Activated CD8-positive, alpha-beta memory T cell treated with anti-CD3 and anti-CD28 coated beads for 4 hours (primary cell): ENCODE data around the gene IRGQ.
A peak's percentile ranks its signal among the peaks of the same experiment; 100 is the strongest.
"Not testable (repeated sequence)": the region's sequence is repeated elsewhere in the genome, so short reads cannot be mapped to it uniquely, and the experiment has no call there.

ENCODE experiments used
- DNase-seq, 2 donors: peaks; one replicate each; pipeline ENCODE4 v3.0.0-alpha.2; 2020; ENCODE audit warnings: low read depth in 2 of 2

The IRGQ gene

DNA sequence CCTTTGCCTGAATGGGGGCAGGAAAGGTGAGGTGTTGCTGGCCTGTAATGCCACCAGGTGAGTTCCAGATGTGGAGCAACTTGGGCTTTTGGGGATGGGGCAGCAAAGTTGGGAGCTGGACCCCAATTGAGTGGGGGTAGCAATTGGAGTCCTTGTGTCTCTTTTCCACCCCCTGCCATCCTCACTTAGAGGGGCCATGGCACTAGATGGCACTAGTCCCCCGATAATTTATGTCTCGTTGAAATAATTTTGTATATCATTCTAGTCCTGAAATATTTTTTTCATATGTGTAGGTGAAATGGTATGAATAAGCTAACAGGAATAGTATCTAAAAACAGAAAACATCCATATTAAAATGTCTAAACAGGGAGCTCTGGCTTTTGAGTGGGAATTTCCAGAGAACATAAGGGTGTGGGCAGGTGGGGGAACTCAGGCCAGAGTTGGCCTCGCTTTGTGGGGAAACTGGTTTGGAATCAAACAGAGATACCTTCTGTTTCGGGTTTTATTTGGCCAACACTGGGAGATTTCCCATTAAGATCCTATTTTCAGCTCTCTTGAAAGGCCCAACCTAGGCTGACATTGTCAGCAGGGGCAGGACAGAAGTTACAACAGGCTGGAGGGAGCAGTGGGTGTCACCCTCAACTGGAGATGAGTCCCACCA lies 3.8 kb upstream of the IRGQ start:
- no peak for DNase-seq

GRCh38 chr19:43598445-43599240 lies 2.7 kb upstream of the IRGQ start:
- no peak for DNase-seq

DNA sequence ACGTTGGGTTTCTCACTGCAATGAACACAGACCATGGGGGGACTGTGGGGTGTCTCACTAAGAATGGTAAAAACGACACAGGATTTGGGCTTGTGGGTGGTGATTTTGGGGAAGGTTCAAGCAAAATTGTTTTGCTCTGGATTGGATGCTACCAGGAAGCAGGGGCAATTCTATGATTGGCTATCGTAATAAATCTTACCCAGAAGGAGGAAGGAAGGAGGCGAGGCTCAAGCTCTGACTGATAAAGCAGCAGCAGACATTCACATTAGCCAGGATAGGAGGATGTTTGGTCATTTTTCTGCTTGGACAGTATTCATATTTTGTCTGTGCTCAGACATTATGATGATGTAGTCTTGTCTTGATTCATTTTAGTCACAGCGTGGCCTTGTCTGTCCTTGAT lies 1.9 kb upstream of the IRGQ start:
- DNase-seq = no peak

GRCh38 chr19:43596842-43597461 lies 1.0 kb upstream of the IRGQ start:
- DNase-seq = no peak

DNA sequence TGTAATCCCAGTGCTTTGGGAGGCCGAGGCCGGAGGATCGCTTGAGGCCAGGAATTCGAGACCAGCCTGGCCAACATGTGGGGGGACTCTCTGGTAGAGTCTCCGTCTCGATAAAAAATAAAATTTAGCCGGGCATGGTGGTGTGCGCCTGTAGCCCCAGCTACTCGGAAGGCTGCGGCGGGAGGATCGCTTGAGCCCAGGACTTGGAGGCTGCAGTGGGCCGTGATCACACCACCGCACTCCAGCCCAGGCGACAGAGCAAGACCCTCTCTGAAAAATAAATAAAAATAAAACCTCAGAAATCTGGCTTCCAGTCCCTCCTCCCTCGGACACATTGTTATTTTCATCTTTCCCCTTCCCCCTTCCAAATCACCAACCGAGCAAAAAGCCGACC lies 332 bp downstream of the IRGQ start:
- DNase-seq = no peak

GRCh38 chr19:43594710-43595604 lies 977 bp downstream of the IRGQ start:
- DNase-seq = peak in 1 of 2 donors; percentile 38

GRCh38 chr19:43594081-43594697 lies 1.7 kb downstream of the IRGQ start:
- DNase-seq = no peak

DNA sequence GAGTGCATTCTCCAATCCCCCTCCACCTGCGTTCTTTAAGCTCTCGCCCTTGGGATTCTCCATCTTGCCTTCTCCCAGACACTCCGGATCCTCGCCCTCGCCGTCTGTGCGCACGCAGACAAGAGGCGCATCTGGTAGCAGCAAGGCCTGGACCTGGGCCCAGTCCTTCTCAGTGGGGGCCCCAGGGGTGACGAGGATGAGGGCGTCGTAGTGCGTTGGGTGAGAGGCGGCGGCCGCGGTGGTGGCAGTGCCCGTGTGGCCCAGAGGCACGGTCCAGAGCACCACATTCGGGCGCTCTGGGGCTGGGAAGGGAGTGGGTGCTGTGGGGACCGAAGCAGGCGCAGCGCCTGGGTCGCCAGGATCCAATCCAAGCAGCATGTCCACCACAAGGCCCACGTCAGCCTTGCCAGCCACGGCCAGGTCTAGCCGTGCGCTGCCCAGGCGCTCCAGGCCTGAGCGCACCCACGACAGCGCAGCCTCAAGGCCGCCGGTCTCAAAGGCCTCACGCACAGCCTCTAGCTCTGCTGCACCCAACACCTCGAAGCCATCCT lies 3.1 kb downstream of the IRGQ start:
- no peak for DNase-seq

DNA sequence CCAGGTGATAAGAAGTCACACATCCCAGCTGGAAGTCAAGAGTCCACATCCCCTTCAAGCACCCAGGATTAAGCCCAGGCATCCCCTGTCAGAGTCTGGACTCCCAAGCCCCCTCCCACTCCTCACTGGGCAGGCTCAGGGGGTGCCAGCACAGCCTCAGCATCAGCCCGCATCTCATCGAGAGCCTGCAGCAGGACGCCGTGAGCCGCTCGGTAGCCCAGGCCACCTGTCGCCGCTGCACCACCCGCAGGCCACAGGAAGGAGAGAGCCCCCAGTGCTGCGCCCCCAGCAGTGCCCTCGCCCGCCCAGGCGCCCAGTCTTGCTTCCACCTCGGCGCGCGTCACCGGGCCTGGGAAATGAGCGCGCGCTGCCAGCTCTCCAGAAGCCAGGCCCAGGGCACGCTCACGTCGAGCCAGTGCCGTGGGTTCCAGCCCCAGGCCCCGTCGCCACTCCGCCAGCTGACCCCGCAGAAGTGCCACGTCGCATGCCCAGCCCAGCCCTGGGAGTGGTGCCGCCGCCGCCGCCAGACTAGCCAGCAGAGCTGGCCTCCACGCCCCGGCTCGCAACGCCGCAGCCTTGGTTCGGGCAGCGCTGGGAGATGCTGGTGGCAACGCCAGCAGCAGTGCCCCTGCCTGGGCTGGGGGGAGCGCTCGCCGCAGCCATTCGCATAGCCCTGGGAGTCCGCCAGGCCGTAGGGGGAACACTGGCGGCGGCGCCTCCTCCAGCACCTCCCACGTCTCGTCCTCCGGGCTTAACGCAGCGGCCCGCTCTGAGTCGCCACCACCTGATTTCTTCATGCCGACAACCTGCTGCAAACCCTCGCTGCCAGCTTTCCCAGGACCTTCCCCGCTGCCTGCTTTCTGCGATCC lies 3.8 kb downstream of the IRGQ start:
- no peak for DNase-seq

DNA sequence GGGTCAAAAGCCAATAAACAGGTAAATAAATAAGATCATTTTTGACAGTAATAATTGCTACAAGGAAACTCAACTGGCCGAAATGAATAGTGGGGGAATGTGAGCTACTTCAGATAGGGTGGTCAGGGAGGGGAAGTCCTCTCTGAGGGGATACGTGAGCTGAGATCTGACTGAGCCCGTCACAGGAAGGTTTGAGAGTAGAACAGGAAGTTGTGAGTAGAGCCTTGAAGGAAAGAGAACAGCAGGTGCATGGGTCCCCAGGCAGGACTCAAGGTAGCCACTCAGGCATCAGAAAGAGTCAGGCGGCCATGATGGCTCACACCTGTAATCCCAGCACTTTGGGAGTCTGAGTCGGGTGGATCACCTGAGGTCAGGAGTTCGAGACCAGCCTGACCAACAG lies 6.3 kb downstream of the IRGQ start:
- DNase-seq = no peak

GRCh38 chr19:43589277-43589676 lies 6.7 kb downstream of the IRGQ start:
- DNase-seq = no peak

DNA sequence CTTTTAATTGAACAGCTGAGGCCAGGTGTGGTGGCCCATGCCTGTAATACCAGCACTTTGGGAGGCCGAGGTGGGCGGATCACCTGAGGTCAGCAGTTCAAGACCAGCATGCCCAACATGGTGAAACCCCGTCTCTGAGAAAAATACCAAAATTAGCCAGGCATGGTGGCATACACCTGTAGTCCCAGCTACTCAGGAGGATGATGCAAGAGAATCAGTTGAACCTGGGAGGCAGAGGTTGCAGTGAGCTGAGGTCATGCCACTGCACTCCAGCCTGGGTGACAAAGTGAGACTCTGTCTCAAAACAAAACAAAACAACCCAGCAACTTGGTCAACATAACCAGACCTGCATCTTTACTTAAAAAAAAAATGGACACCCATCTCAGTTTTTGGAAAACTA lies 8.9 kb downstream of the IRGQ start:
- DNase-seq = not testable (repeated sequence)

DNA sequence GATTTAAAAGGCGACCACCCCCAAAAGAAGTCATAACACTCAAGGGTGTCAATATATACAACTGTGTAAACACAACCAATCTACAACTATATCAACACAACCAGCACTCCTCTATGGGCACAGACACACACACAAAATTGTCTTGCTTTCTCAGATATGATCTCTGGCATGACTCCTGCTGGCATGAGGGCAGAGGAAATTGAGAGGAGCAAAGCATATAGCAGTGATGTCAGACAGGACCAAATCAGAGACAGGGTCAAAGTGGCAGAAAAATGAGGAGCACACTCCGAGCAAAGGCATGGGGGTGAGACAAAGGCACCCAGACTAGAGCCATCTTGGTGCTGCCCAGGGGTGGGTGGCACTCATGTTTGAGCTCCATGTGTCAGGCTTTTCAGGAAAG lies 9.6 kb downstream of the IRGQ start:
- DNase-seq = no peak

DNA sequence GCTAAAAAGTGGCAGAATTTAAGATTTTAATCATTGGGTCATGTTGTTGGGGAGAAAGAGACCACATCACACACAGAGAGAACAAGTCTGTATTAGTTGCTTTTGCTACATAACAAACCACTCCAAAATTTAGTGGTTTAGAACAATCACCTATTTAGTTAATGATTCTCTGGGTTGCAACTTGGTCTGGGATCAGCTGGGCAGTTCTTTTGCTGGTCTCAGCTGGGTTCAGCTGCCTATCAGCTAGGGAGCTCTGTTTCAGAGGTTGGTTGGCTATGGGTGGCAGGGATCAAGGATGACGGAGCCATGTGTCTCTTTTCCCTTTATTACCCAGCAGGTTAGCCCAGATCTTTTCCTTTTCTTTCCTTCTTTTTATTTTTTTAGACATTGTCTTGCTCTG lies 11.4 kb downstream of the IRGQ start:
- no peak for DNase-seq

- DNase-seq = no peak
Measured at GRCh38 chr19:43582495-43582894, 13.4 kb downstream of the IRGQ start.

DNA sequence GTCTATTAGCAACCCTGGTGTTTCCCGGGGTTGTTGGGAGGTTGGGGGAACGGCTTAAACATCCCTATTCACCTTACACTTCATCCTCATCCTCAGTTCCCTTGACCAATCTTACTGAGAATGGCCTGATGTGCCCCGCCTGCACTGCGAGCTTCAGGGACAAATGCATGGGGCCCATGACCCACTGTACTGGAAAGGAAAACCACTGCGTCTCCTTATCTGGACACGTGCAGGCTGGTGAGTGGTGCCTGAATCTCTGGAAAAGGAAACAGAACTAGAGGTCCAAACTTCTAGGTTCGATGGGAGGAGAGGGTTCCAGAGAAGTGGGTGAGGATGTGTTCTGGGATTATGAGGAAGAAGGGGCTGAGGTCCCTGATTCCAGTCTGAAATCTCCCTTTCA lies 14.5 kb downstream of the IRGQ start:
- no peak for DNase-seq

DNA sequence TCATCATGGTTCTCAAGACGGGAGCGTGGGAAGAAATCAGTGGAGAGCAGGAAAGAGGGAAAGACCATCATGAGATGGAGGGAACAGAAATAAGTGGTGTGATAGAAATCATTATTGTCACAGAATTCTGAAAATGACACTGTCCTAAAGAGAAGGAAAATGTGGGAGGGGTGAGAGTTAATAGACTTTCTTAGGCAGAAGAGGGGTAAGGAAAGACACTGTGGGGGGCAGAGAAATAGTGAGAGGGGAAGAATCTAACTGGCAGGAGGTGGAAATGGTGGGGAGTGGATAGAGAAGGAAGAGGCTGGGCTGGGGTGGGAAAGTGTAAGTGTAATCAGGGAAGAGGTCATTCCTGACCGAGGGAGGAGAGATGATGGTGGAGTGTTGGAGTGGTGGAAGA lies 17.1 kb downstream of the IRGQ start:
- DNase-seq = no peak

GRCh38 chr19:43575955-43576878 lies 19.7 kb downstream of the IRGQ start:
- DNase-seq = no peak
